OCI-LY1 (cell line): ENCODE data around the gene LDLRAD4.

Source experiments
- EZH2 ChIP-seq: fragments of 200-600 bp; sonication (generic), shearing (Covaris generic); IDR thresholded peaks from 2 replicates; pipeline ENCODE4 v1.8.0; 2017; ENCODE audit warnings: borderline replicate concordance, mixed run types, mild to moderate bottlenecking, antibody characterized with exemption, low read length, moderate library complexity, mixed read lengths
- TF ChIP-seq, protein P1 (sequence below): fragments of 200-600 bp; sonication (generic), shearing (Covaris generic); IDR thresholded peaks from 2 replicates; pipeline ENCODE4 v1.5.1; 2017; ENCODE audit warnings: mild to moderate bottlenecking, antibody characterized with exemption, low read length, moderate library complexity, mixed read lengths

DNA sequence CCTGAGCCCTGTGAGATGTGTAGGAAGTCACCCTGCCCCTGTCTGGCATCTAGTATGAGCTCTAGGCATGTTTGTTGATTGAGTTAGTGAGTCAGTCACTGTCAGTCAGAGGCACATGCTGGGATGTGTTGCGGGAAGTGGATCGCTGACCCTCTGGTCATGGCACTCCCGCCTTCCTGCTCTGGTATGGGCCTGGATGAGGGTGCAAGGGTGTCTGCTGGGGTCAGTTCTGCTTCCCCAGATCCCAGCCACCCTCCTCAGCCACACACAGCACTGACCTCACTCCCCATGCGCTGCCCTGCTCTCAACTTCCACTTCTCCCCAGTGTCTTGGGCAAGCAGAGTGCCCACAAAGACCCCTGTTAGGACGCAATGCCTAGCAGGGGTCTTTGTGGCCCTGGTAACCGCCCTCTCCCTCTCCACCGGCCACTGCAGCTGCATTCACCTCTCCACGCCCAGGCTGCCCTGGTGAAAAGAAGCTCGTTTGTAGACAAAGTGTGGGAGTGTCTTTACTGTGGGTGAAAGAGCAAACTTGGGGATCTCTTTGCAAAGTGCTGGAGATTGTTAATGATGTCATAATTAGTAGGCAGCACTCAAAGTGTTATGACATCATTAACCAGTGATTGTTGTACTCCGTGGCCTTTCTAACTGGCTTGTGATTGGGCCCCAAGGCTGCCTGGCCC is 252.1 kb downstream of the LDLRAD4 start:
- TF ChIP-seq, protein P1, sequence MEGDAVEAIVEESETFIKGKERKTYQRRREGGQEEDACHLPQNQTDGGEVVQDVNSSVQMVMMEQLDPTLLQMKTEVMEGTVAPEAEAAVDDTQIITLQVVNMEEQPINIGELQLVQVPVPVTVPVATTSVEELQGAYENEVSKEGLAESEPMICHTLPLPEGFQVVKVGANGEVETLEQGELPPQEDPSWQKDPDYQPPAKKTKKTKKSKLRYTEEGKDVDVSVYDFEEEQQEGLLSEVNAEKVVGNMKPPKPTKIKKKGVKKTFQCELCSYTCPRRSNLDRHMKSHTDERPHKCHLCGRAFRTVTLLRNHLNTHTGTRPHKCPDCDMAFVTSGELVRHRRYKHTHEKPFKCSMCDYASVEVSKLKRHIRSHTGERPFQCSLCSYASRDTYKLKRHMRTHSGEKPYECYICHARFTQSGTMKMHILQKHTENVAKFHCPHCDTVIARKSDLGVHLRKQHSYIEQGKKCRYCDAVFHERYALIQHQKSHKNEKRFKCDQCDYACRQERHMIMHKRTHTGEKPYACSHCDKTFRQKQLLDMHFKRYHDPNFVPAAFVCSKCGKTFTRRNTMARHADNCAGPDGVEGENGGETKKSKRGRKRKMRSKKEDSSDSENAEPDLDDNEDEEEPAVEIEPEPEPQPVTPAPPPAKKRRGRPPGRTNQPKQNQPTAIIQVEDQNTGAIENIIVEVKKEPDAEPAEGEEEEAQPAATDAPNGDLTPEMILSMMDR = no peak
- no peak for TF ChIP-seq EZH2
